ENCODE data around the gene DENND2D. TPM values are rescaled to one million over a fixed set of nuclear protein-coding genes. Genes with fewer than 3 reads are reported as not detected.

The DENND2D gene
- total RNA-seq, 1 donor from 2014 or later: 1.8 TPM

DNA sequence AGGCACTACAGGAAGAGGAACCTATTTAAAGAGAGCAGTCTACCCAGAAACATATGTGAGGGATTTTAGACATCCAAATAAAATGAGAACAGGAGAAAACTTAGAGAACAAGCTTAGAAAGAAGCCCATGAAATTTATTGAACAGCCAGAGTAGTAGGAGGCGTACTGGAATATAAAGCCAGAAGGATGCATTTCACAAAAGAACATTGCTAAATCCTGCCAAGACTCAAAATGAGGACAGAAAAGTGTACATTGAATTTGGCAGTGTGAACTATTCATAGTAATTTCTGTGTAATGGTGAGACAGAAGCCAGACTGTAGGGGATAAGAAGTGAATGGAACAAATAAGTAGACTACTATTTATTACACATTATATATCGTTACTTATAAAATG lies 38.0 kb downstream of the DENND2D start:
- H3K4me3 ChIP-seq: no peak overlapping the region
- no peaks in the 10 kb centered on the region for H3K27me3 ChIP-seq (ENCODE audit: low read depth)
- no peak for DNase-seq
- H3K27ac ChIP-seq (replicated peaks): no peak overlapping the region
- TF ChIP-seq, protein P1, sequence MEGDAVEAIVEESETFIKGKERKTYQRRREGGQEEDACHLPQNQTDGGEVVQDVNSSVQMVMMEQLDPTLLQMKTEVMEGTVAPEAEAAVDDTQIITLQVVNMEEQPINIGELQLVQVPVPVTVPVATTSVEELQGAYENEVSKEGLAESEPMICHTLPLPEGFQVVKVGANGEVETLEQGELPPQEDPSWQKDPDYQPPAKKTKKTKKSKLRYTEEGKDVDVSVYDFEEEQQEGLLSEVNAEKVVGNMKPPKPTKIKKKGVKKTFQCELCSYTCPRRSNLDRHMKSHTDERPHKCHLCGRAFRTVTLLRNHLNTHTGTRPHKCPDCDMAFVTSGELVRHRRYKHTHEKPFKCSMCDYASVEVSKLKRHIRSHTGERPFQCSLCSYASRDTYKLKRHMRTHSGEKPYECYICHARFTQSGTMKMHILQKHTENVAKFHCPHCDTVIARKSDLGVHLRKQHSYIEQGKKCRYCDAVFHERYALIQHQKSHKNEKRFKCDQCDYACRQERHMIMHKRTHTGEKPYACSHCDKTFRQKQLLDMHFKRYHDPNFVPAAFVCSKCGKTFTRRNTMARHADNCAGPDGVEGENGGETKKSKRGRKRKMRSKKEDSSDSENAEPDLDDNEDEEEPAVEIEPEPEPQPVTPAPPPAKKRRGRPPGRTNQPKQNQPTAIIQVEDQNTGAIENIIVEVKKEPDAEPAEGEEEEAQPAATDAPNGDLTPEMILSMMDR (IDR thresholded peaks at IDR 0.05; ENCODE audit: borderline replicate concordance): no peak
- peaks cover 19% of the 10 kb centered on the region for H3K4me1 ChIP-seq
- intact Hi-C loops (cut with micrococcal nuclease): no loop called here
- H3K9me3 ChIP-seq (replicated peaks): no peaks in the 10 kb centered on the region
- peaks cover 47% of the 10 kb centered on the region for H3K36me3 ChIP-seq

DNA sequence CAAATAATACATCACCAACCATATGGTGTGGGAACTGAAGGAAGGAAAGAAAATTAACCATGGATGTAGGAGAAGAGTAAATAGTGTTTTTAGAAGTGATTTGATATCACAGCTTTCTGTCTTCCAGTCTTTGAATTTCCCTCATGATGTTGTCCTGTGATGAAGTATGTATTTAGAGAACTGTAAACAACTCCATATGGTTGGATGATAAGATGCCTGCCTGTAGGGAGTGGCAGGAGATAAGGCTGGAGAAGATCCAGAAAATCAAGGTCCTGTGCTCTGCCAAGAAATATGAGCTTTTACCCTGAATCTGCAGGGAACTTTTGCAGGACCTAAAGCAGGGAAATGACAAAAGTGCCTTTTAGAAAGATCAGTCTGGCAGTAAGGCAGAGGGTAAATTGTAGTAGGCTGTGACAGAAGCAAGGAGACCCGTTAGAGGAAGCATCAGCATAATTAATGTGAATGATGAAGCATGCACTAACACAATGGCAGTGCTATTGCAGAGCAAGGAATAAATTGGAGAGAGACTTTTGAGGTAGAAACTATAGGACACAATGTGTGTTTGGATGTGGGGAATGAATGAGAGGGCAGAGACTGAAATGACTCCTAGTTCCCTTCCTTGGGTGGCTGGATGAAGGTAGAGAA lies 38.5 kb downstream of the DENND2D start:
- no peak overlapping the region for H3K4me3 ChIP-seq
- no peak overlapping the region for H3K27ac ChIP-seq (replicated peaks)
- no peaks in the 10 kb centered on the region for H3K27me3 ChIP-seq (ENCODE audit: low read depth)
- DNase-seq: no peak
- intact Hi-C loops (cut with micrococcal nuclease): no loop called here
- no peaks in the 10 kb centered on the region for H3K9me3 ChIP-seq (replicated peaks)
- peaks cover 19% of the 10 kb centered on the region for H3K4me1 ChIP-seq
- H3K36me3 ChIP-seq: peaks cover 43% of the 10 kb centered on the region
- TF ChIP-seq, protein P1 (IDR thresholded peaks at IDR 0.05; ENCODE audit: borderline replicate concordance): no peak

DNA sequence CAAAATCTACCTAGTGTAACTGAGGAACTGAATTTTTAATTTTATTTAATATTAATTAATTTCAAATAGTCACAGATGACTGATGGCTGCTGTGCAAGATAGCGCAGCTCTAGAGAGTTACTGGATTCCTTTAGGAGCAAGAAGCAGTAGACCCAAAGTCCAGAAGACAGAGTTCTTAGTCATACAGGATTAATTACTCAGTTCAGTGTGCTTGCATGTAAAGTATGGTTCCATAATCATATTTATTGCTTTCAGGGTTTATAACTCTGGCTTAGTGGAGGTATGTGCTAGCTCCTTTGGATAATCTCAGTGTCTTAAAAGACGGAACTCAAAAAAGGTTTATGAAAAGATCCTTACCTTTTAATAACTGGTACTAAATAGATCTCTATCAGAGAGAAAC lies 43.0 kb downstream of the DENND2D start:
- intact Hi-C loops (cut with micrococcal nuclease): no loop called here
- Histone ChIP-seq H3K27ac (replicated peaks) (no peak overlapping the region), H3K4me3 (no peak overlapping the region), H3K27me3 (ENCODE audit: low read depth) (no peaks in the 10 kb centered on the region), H3K9me3 (replicated peaks) (peaks cover 6% of the 10 kb centered on the region), H3K36me3 (peaks cover 53% of the 10 kb centered on the region), H3K4me1 (peaks cover 9% of the 10 kb centered on the region)
- DNase-seq: no peak
- TF ChIP-seq, protein P1 (IDR thresholded peaks at IDR 0.05; ENCODE audit: borderline replicate concordance): no peak

DNA sequence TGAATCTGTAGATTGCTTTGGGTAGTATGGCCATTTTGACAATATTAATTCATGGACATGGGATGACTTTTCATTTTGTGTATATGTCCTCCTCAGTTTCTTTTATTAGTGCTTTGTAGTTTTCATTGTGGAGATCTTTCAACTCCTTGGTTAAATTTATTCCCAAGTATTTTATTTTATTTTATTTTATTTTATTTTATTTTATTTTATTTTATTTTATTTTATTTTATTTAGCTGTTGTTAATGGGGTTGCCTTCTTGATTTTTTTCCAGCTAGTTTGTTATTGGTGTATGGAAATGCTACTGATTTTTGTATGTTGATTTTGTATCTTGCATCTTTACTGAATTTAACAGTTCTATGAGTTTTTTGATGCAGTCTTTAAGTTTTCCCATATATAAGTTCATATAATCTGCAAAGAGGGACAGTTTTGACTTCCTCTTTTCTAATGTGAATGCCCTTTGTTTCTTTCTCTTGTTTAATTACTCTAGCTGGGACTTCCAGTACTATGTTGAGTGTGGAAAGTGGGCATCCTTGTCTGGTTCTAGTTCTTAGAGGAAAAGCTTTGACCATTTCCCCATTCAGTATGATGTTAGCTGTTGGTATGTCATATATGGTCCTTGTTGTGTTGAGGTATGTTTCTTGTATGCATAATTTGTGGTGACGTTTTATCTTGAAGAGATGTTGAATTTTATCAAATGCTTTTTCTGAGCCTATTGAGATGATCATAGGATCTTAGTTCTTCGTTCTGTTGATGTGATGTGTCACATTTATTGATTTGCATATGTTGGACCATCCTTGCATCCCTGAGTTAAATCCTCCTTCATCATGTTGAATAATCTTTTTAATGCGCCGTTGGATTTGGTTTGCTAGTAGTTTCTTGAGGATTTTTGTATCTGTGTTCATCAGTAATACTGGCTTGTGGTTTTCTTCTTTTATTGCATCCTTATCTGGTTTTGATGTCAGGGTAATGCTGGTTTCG lies 46.1 kb downstream of the DENND2D start:
- no peak overlapping the region for H3K27ac ChIP-seq (replicated peaks)
- peaks cover 7% of the 10 kb centered on the region for H3K4me1 ChIP-seq
- H3K4me3 ChIP-seq: no peak overlapping the region
- TF ChIP-seq, protein P1 (IDR thresholded peaks at IDR 0.05; ENCODE audit: borderline replicate concordance): no peak
- H3K27me3 ChIP-seq (ENCODE audit: low read depth): no peaks in the 10 kb centered on the region
- intact Hi-C loops (cut with micrococcal nuclease): no loop called here
- H3K9me3 ChIP-seq (replicated peaks): peaks cover 6% of the 10 kb centered on the region
- no peak for DNase-seq
- H3K36me3 ChIP-seq: peaks cover 58% of the 10 kb centered on the region

DNA sequence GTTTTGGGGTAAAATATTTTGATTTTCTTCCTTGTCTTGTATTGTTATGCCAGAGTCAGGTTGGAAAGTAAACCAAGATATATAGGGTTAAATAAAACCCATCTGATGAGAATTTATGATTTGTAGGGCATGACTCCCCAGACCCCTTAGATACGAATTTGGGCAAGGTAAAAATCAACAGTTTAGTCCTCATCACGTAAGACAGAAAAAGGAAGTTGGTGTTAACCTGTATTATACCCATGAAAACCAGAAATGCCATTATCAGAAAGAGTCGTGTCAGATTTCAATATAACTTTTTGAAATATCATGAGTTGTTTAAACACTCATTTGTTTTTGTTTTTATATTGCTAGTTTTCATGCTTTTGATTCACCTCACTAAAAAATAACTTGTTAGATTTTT lies 48.6 kb downstream of the DENND2D start:
- H3K4me1 ChIP-seq: peaks cover 19% of the 10 kb centered on the region
- no peak for DNase-seq
- intact Hi-C loops (cut with micrococcal nuclease): no loop called here
- no peaks in the 10 kb centered on the region for H3K27me3 ChIP-seq (ENCODE audit: low read depth)
- no peak overlapping the region for H3K4me3 ChIP-seq
- H3K9me3 ChIP-seq (replicated peaks): peaks cover 6% of the 10 kb centered on the region
- peaks cover 74% of the 10 kb centered on the region for H3K36me3 ChIP-seq
- H3K27ac ChIP-seq (replicated peaks): no peak overlapping the region
- TF ChIP-seq, protein P1 (IDR thresholded peaks at IDR 0.05; ENCODE audit: borderline replicate concordance): no peak

Data from left ventricle myocardium inferior (tissue), 1 donor.